ENCODE data around the gene SUMO2.
"Not testable (repeated sequence)": the region's sequence is repeated elsewhere in the genome, so short reads cannot be mapped to it uniquely, and the experiment has no call there.

Gene SUMO2

DNA sequence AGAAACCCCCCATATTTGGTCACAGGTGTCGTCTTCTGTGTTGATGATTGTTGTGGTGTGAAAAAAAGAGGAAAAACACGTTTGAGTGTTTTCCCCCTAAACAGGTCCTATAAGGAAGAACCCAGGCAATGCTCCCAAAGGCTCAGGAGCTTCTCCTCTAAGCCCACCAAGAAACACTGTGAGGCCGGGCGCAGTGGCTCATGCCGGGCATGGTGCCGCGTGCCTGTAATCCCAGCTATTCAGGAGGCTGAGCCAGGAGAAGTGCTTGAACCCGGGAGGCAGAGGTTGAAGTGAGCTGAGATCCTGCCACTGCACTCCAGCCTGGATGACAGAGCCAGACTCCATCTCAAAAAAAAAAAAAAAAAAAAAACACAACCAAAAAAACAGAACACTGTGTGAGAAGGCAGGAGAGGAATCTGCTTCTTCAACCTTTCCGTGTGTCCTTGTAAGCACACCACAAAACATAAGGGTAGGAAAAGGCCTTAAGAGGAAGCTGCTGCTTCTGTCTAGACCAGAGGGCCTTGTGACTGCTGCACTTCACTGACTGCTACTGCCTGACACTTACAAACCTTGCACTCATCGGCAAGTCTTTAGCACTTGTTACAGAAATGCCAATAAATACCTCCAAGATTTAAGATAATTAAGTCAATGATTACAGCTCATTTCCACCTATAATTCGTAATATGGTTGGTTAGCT is 37.8 kb downstream of the SUMO2 start:
- TF ChIP-seq, protein P1, sequence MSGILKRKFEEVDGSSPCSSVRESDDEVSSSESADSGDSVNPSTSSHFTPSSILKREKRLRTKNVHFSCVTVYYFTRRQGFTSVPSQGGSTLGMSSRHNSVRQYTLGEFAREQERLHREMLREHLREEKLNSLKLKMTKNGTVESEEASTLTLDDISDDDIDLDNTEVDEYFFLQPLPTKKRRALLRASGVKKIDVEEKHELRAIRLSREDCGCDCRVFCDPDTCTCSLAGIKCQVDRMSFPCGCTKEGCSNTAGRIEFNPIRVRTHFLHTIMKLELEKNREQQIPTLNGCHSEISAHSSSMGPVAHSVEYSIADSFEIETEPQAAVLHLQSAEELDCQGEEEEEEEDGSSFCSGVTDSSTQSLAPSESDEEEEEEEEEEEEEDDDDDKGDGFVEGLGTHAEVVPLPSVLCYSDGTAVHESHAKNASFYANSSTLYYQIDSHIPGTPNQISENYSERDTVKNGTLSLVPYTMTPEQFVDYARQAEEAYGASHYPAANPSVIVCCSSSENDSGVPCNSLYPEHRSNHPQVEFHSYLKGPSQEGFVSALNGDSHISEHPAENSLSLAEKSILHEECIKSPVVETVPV (CRISPR knock-in tag; IDR thresholded peaks at IDR 0.05) = no peak
- TF ChIP-seq, protein P2, sequence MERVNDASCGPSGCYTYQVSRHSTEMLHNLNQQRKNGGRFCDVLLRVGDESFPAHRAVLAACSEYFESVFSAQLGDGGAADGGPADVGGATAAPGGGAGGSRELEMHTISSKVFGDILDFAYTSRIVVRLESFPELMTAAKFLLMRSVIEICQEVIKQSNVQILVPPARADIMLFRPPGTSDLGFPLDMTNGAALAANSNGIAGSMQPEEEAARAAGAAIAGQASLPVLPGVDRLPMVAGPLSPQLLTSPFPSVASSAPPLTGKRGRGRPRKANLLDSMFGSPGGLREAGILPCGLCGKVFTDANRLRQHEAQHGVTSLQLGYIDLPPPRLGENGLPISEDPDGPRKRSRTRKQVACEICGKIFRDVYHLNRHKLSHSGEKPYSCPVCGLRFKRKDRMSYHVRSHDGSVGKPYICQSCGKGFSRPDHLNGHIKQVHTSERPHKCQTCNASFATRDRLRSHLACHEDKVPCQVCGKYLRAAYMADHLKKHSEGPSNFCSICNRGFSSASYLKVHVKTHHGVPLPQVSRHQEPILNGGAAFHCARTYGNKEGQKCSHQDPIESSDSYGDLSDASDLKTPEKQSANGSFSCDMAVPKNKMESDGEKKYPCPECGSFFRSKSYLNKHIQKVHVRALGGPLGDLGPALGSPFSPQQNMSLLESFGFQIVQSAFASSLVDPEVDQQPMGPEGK (CRISPR knock-in tag; IDR thresholded peaks at IDR 0.05; ENCODE audit: borderline replicate concordance) = no peak
- TF ChIP-seq ZFP3 (CRISPR knock-in tag; IDR thresholded peaks at IDR 0.05) = no peak
- TF ChIP-seq, protein P3, sequence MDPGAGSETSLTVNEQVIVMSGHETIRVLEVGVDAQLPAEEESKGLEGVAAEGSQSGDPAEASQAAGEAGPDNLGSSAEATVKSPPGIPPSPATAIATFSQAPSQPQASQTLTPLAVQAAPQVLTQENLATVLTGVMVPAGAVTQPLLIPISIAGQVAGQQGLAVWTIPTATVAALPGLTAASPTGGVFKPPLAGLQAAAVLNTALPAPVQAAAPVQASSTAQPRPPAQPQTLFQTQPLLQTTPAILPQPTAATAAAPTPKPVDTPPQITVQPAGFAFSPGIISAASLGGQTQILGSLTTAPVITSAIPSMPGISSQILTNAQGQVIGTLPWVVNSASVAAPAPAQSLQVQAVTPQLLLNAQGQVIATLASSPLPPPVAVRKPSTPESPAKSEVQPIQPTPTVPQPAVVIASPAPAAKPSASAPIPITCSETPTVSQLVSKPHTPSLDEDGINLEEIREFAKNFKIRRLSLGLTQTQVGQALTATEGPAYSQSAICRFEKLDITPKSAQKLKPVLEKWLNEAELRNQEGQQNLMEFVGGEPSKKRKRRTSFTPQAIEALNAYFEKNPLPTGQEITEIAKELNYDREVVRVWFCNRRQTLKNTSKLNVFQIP (CRISPR knock-in tag; IDR thresholded peaks at IDR 0.05; ENCODE audit: borderline replicate concordance, low read depth) = no peak
- no peak for TF ChIP-seq TOX (CRISPR knock-in tag; IDR thresholded peaks at IDR 0.05; ENCODE audit: borderline replicate concordance)
- no peak for TF ChIP-seq GLIS3 (CRISPR knock-in tag; IDR thresholded peaks at IDR 0.05)
- TF ChIP-seq ZC3H10 (CRISPR knock-in tag; IDR thresholded peaks at IDR 0.05) = no peak
- no peak for TF ChIP-seq ISL1 (CRISPR knock-in tag; IDR thresholded peaks at IDR 0.05)
- ATAC-seq = no peak

DNA sequence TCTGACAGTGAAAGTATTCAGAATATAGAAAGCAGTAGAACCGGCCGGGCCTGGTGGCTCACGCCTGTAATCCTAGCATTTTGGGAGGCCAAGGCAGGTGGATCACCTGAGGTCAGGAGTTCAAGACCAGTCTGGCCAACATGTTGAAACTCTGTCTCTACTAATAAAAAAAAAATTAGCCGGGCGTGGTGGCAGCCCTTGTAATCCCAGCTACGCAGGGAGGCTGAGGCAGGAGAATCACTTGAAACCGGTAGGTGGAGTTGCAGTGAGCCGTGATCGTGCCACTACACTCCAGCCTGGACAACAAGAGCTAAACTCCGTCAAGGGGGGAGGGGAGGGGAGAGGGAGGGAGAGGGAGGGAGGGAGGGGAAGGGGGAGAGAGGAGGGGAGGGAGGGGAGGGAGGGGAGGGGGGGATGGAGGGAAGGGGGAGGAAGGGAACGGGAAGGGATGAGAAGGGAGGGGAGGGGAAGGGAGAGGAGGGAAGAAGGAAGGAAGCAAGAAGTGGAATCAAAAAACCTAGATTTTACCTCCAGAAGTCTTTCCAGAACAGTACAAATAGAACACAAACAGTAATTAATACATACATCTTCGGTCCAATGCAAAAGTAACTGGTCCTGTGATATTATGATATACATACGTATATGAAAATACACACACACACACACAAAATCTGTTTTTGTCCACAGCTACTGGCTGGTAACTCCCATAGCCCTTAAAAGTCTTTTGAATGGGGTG is 40.4 kb downstream of the SUMO2 start:
- ATAC-seq = no peak
- TF ChIP-seq CSDC2 (CRISPR knock-in tag; IDR thresholded peaks at IDR 0.05) = no peak
- no peak for TF ChIP-seq ZFP3 (CRISPR knock-in tag; IDR thresholded peaks at IDR 0.05)
- no peak for TF ChIP-seq ZFP30 (CRISPR knock-in tag; IDR thresholded peaks at IDR 0.05)
- TF ChIP-seq SNAI2 (CRISPR knock-in tag; IDR thresholded peaks at IDR 0.05) = no peak

- TF ChIP-seq ZFP30 (CRISPR knock-in tag; IDR thresholded peaks at IDR 0.05) (no peak), ZNF70 (CRISPR knock-in tag; IDR thresholded peaks at IDR 0.05) (no peak), ZC3H10 (CRISPR knock-in tag; IDR thresholded peaks at IDR 0.05) (no peak), ZNF8 (CRISPR knock-in tag; IDR thresholded peaks at IDR 0.05) (no peak), TOX (CRISPR knock-in tag; IDR thresholded peaks at IDR 0.05; ENCODE audit: borderline replicate concordance) (no peak), PPARA (CRISPR knock-in tag; IDR thresholded peaks at IDR 0.05; ENCODE audit: borderline replicate concordance) (no peak), BACH2 (CRISPR knock-in tag; IDR thresholded peaks at IDR 0.05; ENCODE audit: borderline replicate concordance) (no peak), ZFP3 (CRISPR knock-in tag; IDR thresholded peaks at IDR 0.05) (no peak), ESRRG (CRISPR knock-in tag; IDR thresholded peaks at IDR 0.05) (no peak)
- TF ChIP-seq, protein P3 (CRISPR knock-in tag; IDR thresholded peaks at IDR 0.05; ENCODE audit: borderline replicate concordance, low read depth) = no peak
- no peak for ATAC-seq
Observed at GRCh38 chr17:75138519-75138918, 44.2 kb downstream of the SUMO2 start.

GRCh38 chr17:75137762-75138161 is 45.0 kb downstream of the SUMO2 start:
- not testable (repeated sequence) for ATAC-seq

GRCh38 chr17:75135946-75136345 is 46.8 kb downstream of the SUMO2 start:
- TF ChIP-seq ISL1 (CRISPR knock-in tag; IDR thresholded peaks at IDR 0.05) (no peak), ZFP3 (CRISPR knock-in tag; IDR thresholded peaks at IDR 0.05) (no peak), RARB (CRISPR knock-in tag; IDR thresholded peaks at IDR 0.05) (no peak), OSR1 (CRISPR knock-in tag; IDR thresholded peaks at IDR 0.05) (no peak), CSDC2 (CRISPR knock-in tag; IDR thresholded peaks at IDR 0.05) (no peak), ZFP30 (CRISPR knock-in tag; IDR thresholded peaks at IDR 0.05) (no peak), PPARA (CRISPR knock-in tag; IDR thresholded peaks at IDR 0.05; ENCODE audit: borderline replicate concordance) (no peak), ARNTL (CRISPR knock-in tag; IDR thresholded peaks at IDR 0.05; ENCODE audit: borderline replicate concordance, low read depth) (no peak), SNAI2 (CRISPR knock-in tag; IDR thresholded peaks at IDR 0.05) (no peak)
- TF ChIP-seq, protein P3 (CRISPR knock-in tag; IDR thresholded peaks at IDR 0.05; ENCODE audit: borderline replicate concordance, low read depth) = no peak
- TF ChIP-seq, protein P4, sequence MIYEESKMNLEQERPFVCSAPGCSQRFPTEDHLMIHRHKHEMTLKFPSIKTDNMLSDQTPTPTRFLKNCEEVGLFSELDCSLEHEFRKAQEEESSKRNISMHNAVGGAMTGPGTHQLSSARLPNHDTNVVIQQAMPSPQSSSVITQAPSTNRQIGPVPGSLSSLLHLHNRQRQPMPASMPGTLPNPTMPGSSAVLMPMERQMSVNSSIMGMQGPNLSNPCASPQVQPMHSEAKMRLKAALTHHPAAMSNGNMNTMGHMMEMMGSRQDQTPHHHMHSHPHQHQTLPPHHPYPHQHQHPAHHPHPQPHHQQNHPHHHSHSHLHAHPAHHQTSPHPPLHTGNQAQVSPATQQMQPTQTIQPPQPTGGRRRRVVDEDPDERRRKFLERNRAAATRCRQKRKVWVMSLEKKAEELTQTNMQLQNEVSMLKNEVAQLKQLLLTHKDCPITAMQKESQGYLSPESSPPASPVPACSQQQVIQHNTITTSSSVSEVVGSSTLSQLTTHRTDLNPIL (CRISPR knock-in tag; IDR thresholded peaks at IDR 0.05; ENCODE audit: low read depth) = no peak
- TF ChIP-seq, protein P2 (CRISPR knock-in tag; IDR thresholded peaks at IDR 0.05; ENCODE audit: borderline replicate concordance) = no peak

More at GRCh38 chr17:75135946-75136345, 46.8 kb downstream of the SUMO2 start:
- no peak for ATAC-seq

All from SK-N-SH treated with all-trans-retinoic acid at 6 μM for 48 hours (cell line).